ENCODE measurements around the gene ZBTB46. TPM values are rescaled to one million over a fixed set of nuclear protein-coding genes. Genes with fewer than 3 reads are reported as not detected.

ZBTB46 gene
- total RNA-seq, 3 donors from 2014 or later: 8.2 to 18.7 (median 10.7) TPM

- DNase-seq (ENCODE audit: low spot score in 2 of 2): no peak
- no peak overlapping the region for H3K4me3 ChIP-seq
- intact Hi-C loops (cut with DNase I; ENCODE audit: low total_unique reads): loop anchor here (5.0 kb wide), 1 partner anchor 1085 kb away; no protein-coding TSS in a partner anchor
- no peak for TF ChIP-seq CTCF (IDR thresholded peaks at IDR 0.05)
- TF ChIP-seq POLR2AphosphoS5 (IDR thresholded peaks at IDR 0.05): no peak
- no peak for TF ChIP-seq POLR2A (IDR thresholded peaks at IDR 0.05)
- H3K36me3 ChIP-seq: no peaks in the 10 kb centered on the region
- no peaks in the 10 kb centered on the region for H3K27me3 ChIP-seq
- no peak overlapping the region for H3K27ac ChIP-seq
- no peaks in the 10 kb centered on the region for H3K4me1 ChIP-seq
- no peaks in the 10 kb centered on the region for H3K9me3 ChIP-seq
Measured at GRCh38 chr20:63752411-63753101, 78.5 kb downstream of the ZBTB46 start.

DNA sequence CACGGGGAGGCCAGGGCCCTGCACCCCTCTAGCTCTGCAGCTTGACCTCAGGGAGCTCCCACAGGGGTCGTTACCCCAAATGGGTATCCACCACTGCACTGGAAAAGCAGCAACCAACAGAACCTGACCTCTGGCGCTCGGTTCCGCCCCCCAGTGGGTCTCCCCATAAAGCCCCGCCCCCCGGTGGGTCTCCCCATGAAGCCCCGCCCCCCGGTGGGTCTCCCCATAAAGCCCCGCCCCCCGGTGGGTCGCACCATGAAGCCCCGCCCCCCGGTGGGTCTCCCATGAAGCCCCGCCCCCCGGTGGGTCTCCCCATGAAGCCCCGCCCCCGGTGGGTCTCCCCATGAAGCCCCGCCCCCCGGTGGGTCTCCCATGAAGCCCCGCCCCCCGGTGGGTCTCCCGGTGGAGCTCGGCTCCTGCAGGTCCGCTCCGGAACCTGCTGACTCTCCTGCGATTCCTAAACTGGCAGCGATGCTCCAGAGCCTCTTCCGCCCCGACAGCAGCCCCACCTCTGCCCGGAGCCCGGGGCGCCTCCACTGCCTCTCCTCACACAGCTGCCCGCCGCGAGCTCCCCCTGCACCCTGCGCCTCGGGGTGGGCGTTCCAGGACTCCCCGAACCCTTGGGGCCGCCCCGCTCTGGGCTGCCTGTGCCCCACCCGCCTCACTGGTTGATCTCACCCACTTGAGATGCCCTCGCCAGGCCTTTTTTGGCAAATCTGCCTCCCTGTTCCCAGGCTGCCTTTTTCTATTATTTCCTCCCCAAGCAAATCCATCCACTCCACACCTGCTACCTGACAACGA, 79.4 kb downstream of the ZBTB46 start:
- no peak overlapping the region for H3K27ac ChIP-seq
- no peaks in the 10 kb centered on the region for H3K9me3 ChIP-seq
- H3K36me3 ChIP-seq: no peaks in the 10 kb centered on the region
- H3K4me1 ChIP-seq: no peaks in the 10 kb centered on the region
- intact Hi-C loops (cut with DNase I; ENCODE audit: low total_unique reads): loop anchor here (5.0 kb wide), 1 partner anchor 1084 kb away; no protein-coding TSS in a partner anchor
- no peak overlapping the region for H3K4me3 ChIP-seq
- TF ChIP-seq POLR2A (IDR thresholded peaks at IDR 0.05): no peak
- no peak for TF ChIP-seq POLR2AphosphoS5 (IDR thresholded peaks at IDR 0.05)
- no peaks in the 10 kb centered on the region for H3K27me3 ChIP-seq
- DNase-seq (ENCODE audit: low spot score in 2 of 2): no peak

GRCh38 chr20:63750807-63751470, 80.1 kb downstream of the ZBTB46 start:
- DNase-seq (ENCODE audit: low spot score in 2 of 2): no peak
- intact Hi-C loops (cut with DNase I; ENCODE audit: low total_unique reads): loop anchor here (5.0 kb wide), 1 partner anchor 1084 kb away; no protein-coding TSS in a partner anchor
- H3K27ac ChIP-seq: no peak overlapping the region

DNA sequence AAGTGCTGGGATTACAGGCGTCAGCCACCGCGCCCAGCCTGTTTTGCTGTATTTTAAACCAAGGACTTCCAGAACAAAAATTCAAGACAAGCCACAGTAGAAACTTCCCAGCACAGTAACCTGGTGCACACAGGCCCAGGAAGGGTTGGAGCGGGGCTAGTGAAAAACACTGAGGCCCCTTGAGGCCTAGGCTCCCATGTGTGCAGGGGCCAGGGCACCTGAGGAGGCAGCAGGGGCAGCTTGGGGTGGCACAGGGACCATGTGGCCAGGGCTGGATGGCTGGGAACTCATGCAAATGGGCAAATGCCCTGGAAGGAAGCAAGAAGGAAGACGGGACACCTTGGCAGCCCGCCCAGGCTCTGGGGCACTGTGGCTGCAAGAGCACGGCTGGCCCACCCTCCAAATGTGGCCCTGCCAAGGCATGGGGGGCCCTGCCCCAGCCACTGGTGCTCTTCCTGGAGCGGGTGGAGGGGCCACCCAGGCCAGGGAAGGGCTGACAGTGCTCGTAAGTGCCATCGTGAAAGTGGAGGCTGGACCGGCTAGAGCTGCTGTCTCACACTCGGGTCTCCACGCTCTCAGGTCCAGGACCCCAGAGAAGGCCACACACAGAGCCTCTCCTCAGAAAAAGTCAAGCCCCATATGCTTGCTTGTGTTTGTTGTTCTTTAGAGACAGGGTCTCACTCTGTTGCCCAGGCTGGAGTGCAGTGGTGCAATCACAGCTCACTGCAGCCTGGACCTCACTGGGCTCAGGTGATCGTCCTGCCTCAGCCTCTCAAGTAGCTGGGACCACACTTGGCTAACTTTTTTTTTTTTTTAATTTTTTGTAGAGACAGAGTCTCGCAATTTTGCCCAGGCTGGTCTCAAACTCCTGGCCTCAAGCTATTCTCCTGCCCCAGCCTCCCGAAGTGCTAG, 81.2 kb downstream of the ZBTB46 start:
- no peak for DNase-seq (ENCODE audit: low spot score in 2 of 2)
- TF ChIP-seq POLR2AphosphoS5 (IDR thresholded peaks at IDR 0.05): no peak
- TF ChIP-seq CTCF (IDR thresholded peaks at IDR 0.05): no peak
- no peak for TF ChIP-seq POLR2A (IDR thresholded peaks at IDR 0.05)
- Histone ChIP-seq H3K9me3 (no peaks in the 10 kb centered on the region), H3K27ac (no peak overlapping the region), H3K4me3 (no peak overlapping the region), H3K4me1 (no peaks in the 10 kb centered on the region), H3K36me3 (no peaks in the 10 kb centered on the region), H3K27me3 (no peaks in the 10 kb centered on the region)
- intact Hi-C loops (cut with DNase I; ENCODE audit: low total_unique reads): loop anchor here (5.0 kb wide), 1 partner anchor 1083 kb away; no protein-coding TSS in a partner anchor

More at GRCh38 chr20:63750807-63751470, 80.1 kb downstream of the ZBTB46 start:
- no peak overlapping the region for H3K4me3 ChIP-seq
- TF ChIP-seq POLR2AphosphoS5 (IDR thresholded peaks at IDR 0.05) (no peak), CTCF (IDR thresholded peaks at IDR 0.05) (no peak), POLR2A (IDR thresholded peaks at IDR 0.05) (no peak)
- no peaks in the 10 kb centered on the region for H3K36me3 ChIP-seq
- no peaks in the 10 kb centered on the region for H3K27me3 ChIP-seq
- no peaks in the 10 kb centered on the region for H3K9me3 ChIP-seq
- H3K4me1 ChIP-seq: no peaks in the 10 kb centered on the region

DNA sequence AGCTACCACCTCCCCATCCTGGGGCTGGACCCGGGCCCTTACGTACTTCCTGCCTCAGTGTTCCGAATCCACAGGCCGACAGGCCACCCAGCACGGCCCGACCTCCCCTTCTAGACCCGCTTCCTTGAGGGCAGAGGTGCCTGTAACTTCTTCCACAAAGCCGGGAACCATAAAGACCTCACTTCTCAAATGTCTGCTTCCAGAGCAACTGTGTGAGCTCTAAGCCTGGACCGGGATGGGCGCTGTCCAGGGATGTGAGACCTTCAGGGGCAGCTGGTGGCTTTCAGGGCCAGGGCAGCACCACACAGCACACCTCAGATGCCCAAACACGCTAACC, 82.2 kb downstream of the ZBTB46 start:
- Histone ChIP-seq H3K27me3 (no peaks in the 10 kb centered on the region), H3K27ac (no peak overlapping the region), H3K36me3 (no peaks in the 10 kb centered on the region), H3K4me1 (no peaks in the 10 kb centered on the region), H3K9me3 (no peaks in the 10 kb centered on the region), H3K4me3 (no peak overlapping the region)
- intact Hi-C loops (cut with DNase I; ENCODE audit: low total_unique reads): no loop called here
- no peak for TF ChIP-seq CTCF (IDR thresholded peaks at IDR 0.05)
- TF ChIP-seq POLR2A (IDR thresholded peaks at IDR 0.05): no peak
- TF ChIP-seq POLR2AphosphoS5 (IDR thresholded peaks at IDR 0.05): no peak
- DNase-seq (ENCODE audit: low spot score in 2 of 2): no peak
